ENCODE data around the gene DHX15. TPM values are rescaled to one million over a fixed set of nuclear protein-coding genes. Genes with fewer than 3 reads are reported as not detected.
A peak's percentile ranks its signal among the peaks of the same experiment; 100 is the strongest.

Gene DHX15
- total and polyA plus RNA-seq, 11 donors, result 24.0 to 67.8 (median 55.3) TPM

DNA sequence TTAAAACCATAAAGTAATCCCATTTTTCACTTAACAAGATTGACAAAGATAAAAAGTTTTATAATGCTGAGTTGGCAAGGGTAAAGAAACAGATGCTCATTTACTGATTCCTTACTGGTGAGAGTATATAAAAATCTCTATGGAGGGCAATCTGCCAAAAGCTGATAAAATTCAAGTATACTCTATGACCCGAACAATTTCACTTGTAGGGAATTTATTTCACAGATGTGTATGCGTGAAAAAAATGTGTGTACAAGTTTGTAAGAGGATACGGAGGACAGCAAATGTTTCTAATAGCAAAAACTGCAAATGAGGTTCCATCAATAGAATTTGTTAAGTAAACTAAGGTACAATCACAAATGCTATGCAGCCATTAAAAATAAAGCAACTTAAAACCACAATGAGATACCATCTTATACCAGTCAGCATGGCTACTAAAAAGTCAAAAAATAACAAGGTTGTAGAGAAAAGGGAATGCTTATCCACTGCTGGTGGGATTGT lies 23.4 kb downstream of the DHX15 start:
- H3K4me3 ChIP-seq, result no peak overlapping the region
- peaks cover 0 to 45% (median 16%) of the 10 kb centered on the region in 9 donors for H3K36me3 ChIP-seq
- peaks cover 0 to 6% (median 0%) of the 10 kb centered on the region in 12 donors for H3K9me3 ChIP-seq
- no peaks in the 10 kb centered on the region for H3K27me3 ChIP-seq
- peaks cover 0 to 65% (median 40%) of the 10 kb centered on the region in 12 donors for H3K4me1 ChIP-seq
- H3K27ac ChIP-seq, result no peak overlapping the region
- ATAC-seq (no peak), DNase-seq (no peak)
- intact Hi-C loops (cut with DNase I), result no loop called here
- WGBS, 4 donors, result 29 to 40% (median 35%) methylated on average over 3 of the region's 3 CpGs
- no peak for TF ChIP-seq POLR2A (IDR thresholded peaks at IDR 0.05)
- TF ChIP-seq, protein P1, sequence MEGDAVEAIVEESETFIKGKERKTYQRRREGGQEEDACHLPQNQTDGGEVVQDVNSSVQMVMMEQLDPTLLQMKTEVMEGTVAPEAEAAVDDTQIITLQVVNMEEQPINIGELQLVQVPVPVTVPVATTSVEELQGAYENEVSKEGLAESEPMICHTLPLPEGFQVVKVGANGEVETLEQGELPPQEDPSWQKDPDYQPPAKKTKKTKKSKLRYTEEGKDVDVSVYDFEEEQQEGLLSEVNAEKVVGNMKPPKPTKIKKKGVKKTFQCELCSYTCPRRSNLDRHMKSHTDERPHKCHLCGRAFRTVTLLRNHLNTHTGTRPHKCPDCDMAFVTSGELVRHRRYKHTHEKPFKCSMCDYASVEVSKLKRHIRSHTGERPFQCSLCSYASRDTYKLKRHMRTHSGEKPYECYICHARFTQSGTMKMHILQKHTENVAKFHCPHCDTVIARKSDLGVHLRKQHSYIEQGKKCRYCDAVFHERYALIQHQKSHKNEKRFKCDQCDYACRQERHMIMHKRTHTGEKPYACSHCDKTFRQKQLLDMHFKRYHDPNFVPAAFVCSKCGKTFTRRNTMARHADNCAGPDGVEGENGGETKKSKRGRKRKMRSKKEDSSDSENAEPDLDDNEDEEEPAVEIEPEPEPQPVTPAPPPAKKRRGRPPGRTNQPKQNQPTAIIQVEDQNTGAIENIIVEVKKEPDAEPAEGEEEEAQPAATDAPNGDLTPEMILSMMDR (IDR thresholded peaks at IDR 0.05), result no peak

DNA sequence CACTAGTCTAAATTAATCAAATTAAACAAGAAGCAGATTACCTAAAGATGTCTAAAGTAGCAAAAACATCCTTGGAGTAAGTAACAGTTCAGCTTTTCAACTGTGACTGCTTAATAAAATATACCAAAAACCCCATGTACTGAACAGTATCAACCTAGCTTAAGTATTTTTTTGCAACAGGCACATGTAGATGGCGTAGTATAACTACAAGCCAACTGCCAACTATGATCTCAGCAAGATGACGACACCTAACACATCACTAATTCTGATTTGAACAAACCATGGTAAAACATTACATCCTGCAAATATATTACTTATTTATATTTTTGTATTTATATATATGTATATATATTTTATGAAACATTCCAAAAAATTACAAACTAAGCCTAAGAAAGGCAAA lies 24.5 kb downstream of the DHX15 start:
- ATAC-seq, result peak in 1 of 4 donors; percentile 39
- WGBS, 4 donors, result 60 to 72% (median 65%) methylated on average over 2 of the region's 2 CpGs

DNA sequence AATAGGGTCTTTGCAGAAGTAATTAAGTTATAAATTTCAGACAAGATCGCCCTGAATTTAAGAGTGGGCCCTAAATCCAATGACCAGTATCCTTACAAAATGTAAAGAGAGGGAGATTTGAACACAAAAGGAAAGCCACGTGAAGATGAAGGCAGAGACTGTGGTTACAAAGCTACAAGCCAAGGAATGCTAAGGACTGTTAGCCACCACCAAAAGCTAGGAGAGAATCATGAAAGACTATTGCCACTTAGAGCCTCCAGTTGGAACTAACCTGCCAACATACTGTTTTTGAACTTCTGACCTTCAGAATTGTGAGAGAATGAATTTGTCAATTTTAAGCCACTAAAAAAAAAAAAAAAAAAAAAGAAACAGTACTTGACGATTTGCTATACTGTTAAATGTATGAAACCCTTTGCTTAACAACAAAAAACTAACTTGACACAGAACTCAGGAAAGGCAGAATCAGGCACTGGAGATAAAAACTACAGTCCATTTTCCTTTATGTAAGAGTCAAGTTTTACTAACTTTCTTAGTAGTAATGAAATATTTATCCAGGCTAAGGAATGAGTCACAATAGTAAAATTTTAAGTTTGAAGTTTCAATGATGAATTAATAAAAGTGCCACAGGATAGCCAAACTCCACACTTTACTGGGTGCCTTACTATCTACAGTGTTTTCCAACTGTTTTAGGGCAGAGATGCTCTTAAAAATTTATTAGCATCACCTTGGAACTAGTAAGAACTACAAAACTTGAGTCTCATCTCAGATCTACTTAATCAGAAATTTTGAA lies 25.1 kb downstream of the DHX15 start:
- Histone ChIP-seq H3K9me3 (peaks cover 0 to 6% (median 0%) of the 10 kb centered on the region in 12 donors), H3K36me3 (peaks cover 0 to 49% (median 30%) of the 10 kb centered on the region in 9 donors), H3K4me1 (peaks cover 0 to 62% (median 26%) of the 10 kb centered on the region in 12 donors), H3K4me3 (no peak overlapping the region), H3K27me3 (no peaks in the 10 kb centered on the region), H3K27ac (no peak overlapping the region)
- no peak for ATAC-seq
- TF ChIP-seq POLR2A (IDR thresholded peaks at IDR 0.05), result no peak
- TF ChIP-seq, protein P1 (IDR thresholded peaks at IDR 0.05), result no peak
- intact Hi-C loops (cut with DNase I), result loop anchor here in 1 of 10 donors (10.0 kb wide), 1 partner anchor 84 kb away; no protein-coding TSS in a partner anchor
- WGBS, 4 donors, result 80 to 85% (median 82%) methylated on average over 3 of the region's 3 CpGs
- DNase-seq, result no peak

More for the DNA sequence above, 24.5 kb downstream of the DHX15 start:
- Histone ChIP-seq H3K36me3 (peaks cover 0 to 44% (median 25%) of the 10 kb centered on the region in 9 donors), H3K4me3 (no peak overlapping the region), H3K9me3 (peaks cover 0 to 6% (median 0%) of the 10 kb centered on the region in 12 donors), H3K27me3 (no peaks in the 10 kb centered on the region), H3K27ac (no peak overlapping the region), H3K4me1 (peaks cover 0 to 63% (median 31%) of the 10 kb centered on the region in 12 donors)
- intact Hi-C loops (cut with DNase I), result loop anchor here in 1 of 10 donors (10.0 kb wide), 1 partner anchor 85 kb away; no protein-coding TSS in a partner anchor
- DNase-seq, result no peak
- TF ChIP-seq, protein P1 (IDR thresholded peaks at IDR 0.05), result no peak
- no peak for TF ChIP-seq POLR2A (IDR thresholded peaks at IDR 0.05)
